GM21717 (cell line): Measurements from ENCODE around the gene CLIC4.
"Not testable (repeated sequence)": the region's sequence is repeated elsewhere in the genome, so short reads cannot be mapped to it uniquely, and the experiment has no call there.

Experiments used
- ATAC-seq: cut with Tn5 transposase; IDR thresholded peaks from one replicate; pipeline ENCODE4 v1.9.1; 2021; ENCODE audit warnings: mild to moderate bottlenecking, moderate library complexity; ENCODE audit not compliant: unreplicated experiment

Gene CLIC4

GRCh38 chr1:24872061-24872850 lies 127.0 kb downstream of the CLIC4 start:
- ATAC-seq, result no peak

- ATAC-seq, result no peak
These were observed 127.9 kb downstream of the CLIC4 start for GRCh38 chr1:24873148-24873547.

GRCh38 chr1:24874056-24874455 lies 128.8 kb downstream of the CLIC4 start:
- no peak for ATAC-seq

- ATAC-seq, result no peak
These were observed 129.5 kb downstream of the CLIC4 start for GRCh38 chr1:24874611-24875234.

- no peak for ATAC-seq
These were observed 130.0 kb downstream of the CLIC4 start for GRCh38 chr1:24875257-24875656.

GRCh38 chr1:24875991-24876506 lies 130.8 kb downstream of the CLIC4 start:
- no peak for ATAC-seq

- ATAC-seq, result no peak
These were observed 132.8 kb downstream of the CLIC4 start for GRCh38 chr1:24878045-24878444.

- ATAC-seq, result no peak
These were observed 133.8 kb downstream of the CLIC4 start for GRCh38 chr1:24878775-24879742.

- ATAC-seq, result no peak
These were observed 135.8 kb downstream of the CLIC4 start for GRCh38 chr1:24881034-24881433.

GRCh38 chr1:24884751-24885150 lies 139.5 kb downstream of the CLIC4 start:
- ATAC-seq, result no peak

GRCh38 chr1:24886241-24886640 lies 141.0 kb downstream of the CLIC4 start:
- ATAC-seq, result no peak

- no peak for ATAC-seq
These were observed 143.1 kb downstream of the CLIC4 start for GRCh38 chr1:24888061-24888970.

GRCh38 chr1:24888971-24889676 lies 143.9 kb downstream of the CLIC4 start:
- no peak for ATAC-seq

- no peak for ATAC-seq
These were observed 145.6 kb downstream of the CLIC4 start for GRCh38 chr1:24890887-24891286.

GRCh38 chr1:24891367-24891766 lies 146.1 kb downstream of the CLIC4 start:
- ATAC-seq, result not testable (repeated sequence)

GRCh38 chr1:24892188-24893153 lies 147.2 kb downstream of the CLIC4 start:
- no peak for ATAC-seq

GRCh38 chr1:24893431-24893830 lies 148.2 kb downstream of the CLIC4 start:
- ATAC-seq, result no peak
